Osteocyte (in vitro differentiated cells): ENCODE data around the gene PMPCA. TPM values are rescaled to one million over a fixed set of nuclear protein-coding genes. Genes with fewer than 3 reads are reported as not detected.

Experiments
- DNase-seq: peaks from one replicate; pipeline ENCODE4 v3.0.0; 2021; ENCODE audit warnings: mixed read lengths; ENCODE audit not compliant: unreplicated experiment; ENCODE audit errors: extremely low spot score
- H3K27ac Mint-ChIP-seq: one replicate; pipeline ENCODE4 v1.8.0; 2021; ENCODE audit warnings: mild to moderate bottlenecking, mixed read lengths; ENCODE audit not compliant: unreplicated experiment
- H3K27me3 Mint-ChIP-seq: one replicate; pipeline ENCODE4 v1.8.0; 2021; ENCODE audit warnings: mixed read lengths; ENCODE audit not compliant: unreplicated experiment
- H3K36me3 Mint-ChIP-seq: one replicate; pipeline ENCODE4 v1.8.0; 2021; ENCODE audit warnings: mixed read lengths; ENCODE audit not compliant: unreplicated experiment
- H3K4me1 Mint-ChIP-seq: one replicate; pipeline ENCODE4 v1.8.0; 2021; ENCODE audit warnings: mixed read lengths; ENCODE audit not compliant: unreplicated experiment
- H3K4me3 Mint-ChIP-seq: one replicate; pipeline ENCODE4 v1.8.0; 2021; ENCODE audit warnings: mild to moderate bottlenecking, moderate library complexity, mixed read lengths; ENCODE audit not compliant: unreplicated experiment
- H3K9me3 Mint-ChIP-seq: one replicate; pipeline ENCODE4 v1.8.0; 2021; ENCODE audit warnings: mixed read lengths; ENCODE audit not compliant: unreplicated experiment
- total RNA-seq: library from RNA; stranded (reverse); gene quantifications from 2 replicates; pipeline ENCODE4 v1.2.1, GENCODE V29; 2021
- TF ChIP-seq, protein P1 (sequence below): fragments of 200-600 bp; sonication (generic); IDR thresholded peaks from 2 replicates; pipeline ENCODE4 v1.5.0; 2021; ENCODE audit warnings: antibody characterized with exemption, mild to moderate bottlenecking, moderate library complexity

The PMPCA gene
- total RNA-seq, 1 donor from 2014 or later: 52.8 TPM

DNA sequence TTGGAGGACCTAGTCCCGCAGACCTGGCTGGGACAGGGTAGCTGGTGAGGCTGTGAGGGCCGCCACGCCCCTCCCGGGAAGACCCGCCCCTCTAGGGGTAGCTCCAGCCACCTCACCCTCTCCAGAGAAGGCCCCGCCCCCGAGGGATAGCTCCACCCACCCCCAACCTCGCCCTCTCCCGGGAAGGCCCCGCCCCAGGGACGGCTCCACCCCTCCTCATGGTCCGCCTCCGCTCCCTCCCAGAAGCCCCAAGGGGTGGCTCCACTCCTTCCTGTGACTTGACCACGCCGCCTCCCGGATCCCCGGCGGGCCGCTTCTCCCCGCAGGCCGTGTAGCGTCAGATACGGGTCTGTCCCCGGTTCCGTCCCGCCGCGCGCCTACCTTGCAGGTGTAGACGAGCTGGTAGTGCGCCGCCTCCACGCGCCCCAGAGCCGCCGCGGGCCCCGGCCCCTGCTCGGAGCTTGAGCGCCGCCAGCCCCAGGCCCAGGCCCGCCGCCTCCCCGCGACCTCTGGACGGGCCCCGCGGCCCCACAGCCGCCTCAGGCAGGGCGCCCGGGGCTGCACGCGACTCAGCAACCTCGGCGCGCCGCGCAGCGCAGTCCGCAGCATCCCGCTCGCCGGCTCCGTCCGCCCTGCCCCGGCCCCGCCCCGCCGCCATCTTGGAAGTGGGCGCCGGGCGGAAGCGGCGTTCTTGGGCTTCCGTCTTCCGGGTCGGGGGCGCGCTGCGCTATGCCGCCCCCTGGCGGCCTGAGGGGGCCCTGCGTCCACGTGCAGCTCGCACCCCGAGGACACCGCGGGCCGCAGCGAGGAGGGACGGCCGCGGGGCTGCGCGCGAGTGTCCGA, 47.1 kb upstream of the PMPCA start, which contains the start of gene DNLZ:
Gene DNLZ (minus strand): TSS at position 639 of the 843 bp plus-strand sequence. CDS start 30 bp downstream, at position 609.
- Mint-ChIP-seq H3K36me3 (no peaks in the 10 kb centered on the region), H3K4me1 (peaks cover 2% of the 10 kb centered on the region), H3K27me3 (no peaks in the 10 kb centered on the region), H3K27ac (peak within 1 kb of the TSS; percentile 79), H3K9me3 (no peaks in the 10 kb centered on the region), H3K4me3 (peak within 1 kb of the TSS; percentile 81)
- TF ChIP-seq, protein P1, sequence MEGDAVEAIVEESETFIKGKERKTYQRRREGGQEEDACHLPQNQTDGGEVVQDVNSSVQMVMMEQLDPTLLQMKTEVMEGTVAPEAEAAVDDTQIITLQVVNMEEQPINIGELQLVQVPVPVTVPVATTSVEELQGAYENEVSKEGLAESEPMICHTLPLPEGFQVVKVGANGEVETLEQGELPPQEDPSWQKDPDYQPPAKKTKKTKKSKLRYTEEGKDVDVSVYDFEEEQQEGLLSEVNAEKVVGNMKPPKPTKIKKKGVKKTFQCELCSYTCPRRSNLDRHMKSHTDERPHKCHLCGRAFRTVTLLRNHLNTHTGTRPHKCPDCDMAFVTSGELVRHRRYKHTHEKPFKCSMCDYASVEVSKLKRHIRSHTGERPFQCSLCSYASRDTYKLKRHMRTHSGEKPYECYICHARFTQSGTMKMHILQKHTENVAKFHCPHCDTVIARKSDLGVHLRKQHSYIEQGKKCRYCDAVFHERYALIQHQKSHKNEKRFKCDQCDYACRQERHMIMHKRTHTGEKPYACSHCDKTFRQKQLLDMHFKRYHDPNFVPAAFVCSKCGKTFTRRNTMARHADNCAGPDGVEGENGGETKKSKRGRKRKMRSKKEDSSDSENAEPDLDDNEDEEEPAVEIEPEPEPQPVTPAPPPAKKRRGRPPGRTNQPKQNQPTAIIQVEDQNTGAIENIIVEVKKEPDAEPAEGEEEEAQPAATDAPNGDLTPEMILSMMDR: peak; percentile 96
- peak; percentile 98 for DNase-seq

DNA sequence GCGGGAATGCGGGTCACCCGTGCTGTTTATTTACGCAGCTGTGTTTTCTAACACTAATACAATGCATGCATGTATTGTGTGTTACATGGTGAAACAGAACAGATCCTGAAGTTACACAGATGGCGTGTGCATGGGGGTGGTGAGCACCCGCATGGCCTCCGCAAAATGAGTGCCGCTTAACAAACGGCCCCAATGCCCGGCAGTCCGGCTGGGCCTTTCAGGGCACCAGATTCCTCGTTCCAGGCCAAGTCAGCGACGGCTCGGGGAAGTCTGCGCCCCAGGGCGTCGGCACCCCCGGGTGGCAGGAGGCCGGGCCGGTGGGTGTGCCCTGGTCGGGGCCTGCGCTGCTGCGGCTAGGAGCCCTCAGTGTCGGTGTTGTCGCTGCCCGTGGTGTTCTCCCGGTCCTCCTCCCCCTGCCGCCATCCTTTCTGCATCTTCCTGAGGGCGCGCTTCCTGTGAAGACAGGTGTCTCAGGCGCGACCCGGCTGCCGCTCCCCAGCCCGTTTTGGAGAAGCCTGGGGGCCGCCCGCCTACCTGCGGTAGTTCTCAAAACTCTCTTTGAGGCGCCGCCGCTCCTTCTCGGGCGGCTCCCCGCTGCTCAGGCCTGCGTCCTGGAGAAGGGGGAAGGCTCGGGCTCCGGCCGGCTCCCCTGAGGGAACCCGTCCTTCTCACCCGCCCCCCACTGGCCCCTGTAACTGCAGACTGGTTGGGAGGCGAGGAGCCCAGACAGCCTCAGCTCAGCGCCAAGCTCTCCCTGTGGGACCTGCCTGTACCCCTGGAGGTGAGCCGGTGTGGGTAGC, 46.3 kb upstream of the PMPCA start:
- no peak for DNase-seq
- no peak overlapping the region for H3K27ac Mint-ChIP-seq
- H3K36me3 Mint-ChIP-seq: no peaks in the 10 kb centered on the region
- H3K4me3 Mint-ChIP-seq: no peak overlapping the region
- TF ChIP-seq, protein P1: no peak
- no peaks in the 10 kb centered on the region for H3K27me3 Mint-ChIP-seq
- no peaks in the 10 kb centered on the region for H3K9me3 Mint-ChIP-seq
- H3K4me1 Mint-ChIP-seq: peaks cover 2% of the 10 kb centered on the region

- Mint-ChIP-seq H3K27me3 (no peaks in the 10 kb centered on the region), H3K27ac (no peak overlapping the region), H3K4me1 (peaks cover 2% of the 10 kb centered on the region), H3K4me3 (no peak overlapping the region), H3K9me3 (no peaks in the 10 kb centered on the region), H3K36me3 (no peaks in the 10 kb centered on the region)
- TF ChIP-seq, protein P1: no peak
- no peak for DNase-seq
These were observed 45.3 kb upstream of the PMPCA start for GRCh38 chr9:136364942-136365774.

DNA sequence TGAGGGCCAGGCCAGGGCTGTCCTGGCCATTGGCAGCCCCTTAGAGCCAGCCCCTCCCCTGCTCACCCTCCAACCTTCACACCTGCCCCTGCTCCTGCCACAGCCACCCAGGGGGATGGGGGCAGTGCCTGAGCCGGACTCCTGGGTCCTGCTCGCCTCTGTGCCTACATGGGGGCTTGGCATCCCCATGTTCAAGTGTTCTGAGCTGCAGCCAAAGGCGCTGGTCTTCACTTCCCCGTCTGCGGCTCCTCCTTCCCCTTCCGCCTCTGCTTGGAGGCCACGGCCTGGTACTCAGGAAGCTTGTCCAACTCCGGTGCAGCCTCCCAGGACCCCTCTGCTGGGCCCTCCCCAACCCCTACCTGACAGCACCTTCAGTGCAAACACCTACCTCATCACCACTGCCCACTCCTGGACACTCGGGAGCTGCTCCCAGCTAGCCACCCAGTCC, 44.7 kb upstream of the PMPCA start:
- H3K9me3 Mint-ChIP-seq: no peaks in the 10 kb centered on the region
- no peak for DNase-seq
- TF ChIP-seq, protein P1: no peak
- H3K36me3 Mint-ChIP-seq: no peaks in the 10 kb centered on the region
- H3K4me3 Mint-ChIP-seq: no peak overlapping the region
- H3K27ac Mint-ChIP-seq: no peak overlapping the region
- H3K27me3 Mint-ChIP-seq: no peaks in the 10 kb centered on the region
- peaks cover 2% of the 10 kb centered on the region for H3K4me1 Mint-ChIP-seq
